ENCODE results near the gene HSD11B1L.

HSD11B1L gene, protein sequence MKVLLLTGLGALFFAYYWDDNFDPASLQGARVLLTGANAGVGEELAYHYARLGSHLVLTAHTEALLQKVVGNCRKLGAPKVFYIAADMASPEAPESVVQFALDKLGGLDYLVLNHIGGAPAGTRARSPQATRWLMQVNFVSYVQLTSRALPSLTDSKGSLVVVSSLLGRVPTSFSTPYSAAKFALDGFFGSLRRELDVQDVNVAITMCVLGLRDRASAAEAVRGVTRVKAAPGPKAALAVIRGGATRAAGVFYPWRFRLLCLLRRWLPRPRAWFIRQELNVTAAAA

DNA sequence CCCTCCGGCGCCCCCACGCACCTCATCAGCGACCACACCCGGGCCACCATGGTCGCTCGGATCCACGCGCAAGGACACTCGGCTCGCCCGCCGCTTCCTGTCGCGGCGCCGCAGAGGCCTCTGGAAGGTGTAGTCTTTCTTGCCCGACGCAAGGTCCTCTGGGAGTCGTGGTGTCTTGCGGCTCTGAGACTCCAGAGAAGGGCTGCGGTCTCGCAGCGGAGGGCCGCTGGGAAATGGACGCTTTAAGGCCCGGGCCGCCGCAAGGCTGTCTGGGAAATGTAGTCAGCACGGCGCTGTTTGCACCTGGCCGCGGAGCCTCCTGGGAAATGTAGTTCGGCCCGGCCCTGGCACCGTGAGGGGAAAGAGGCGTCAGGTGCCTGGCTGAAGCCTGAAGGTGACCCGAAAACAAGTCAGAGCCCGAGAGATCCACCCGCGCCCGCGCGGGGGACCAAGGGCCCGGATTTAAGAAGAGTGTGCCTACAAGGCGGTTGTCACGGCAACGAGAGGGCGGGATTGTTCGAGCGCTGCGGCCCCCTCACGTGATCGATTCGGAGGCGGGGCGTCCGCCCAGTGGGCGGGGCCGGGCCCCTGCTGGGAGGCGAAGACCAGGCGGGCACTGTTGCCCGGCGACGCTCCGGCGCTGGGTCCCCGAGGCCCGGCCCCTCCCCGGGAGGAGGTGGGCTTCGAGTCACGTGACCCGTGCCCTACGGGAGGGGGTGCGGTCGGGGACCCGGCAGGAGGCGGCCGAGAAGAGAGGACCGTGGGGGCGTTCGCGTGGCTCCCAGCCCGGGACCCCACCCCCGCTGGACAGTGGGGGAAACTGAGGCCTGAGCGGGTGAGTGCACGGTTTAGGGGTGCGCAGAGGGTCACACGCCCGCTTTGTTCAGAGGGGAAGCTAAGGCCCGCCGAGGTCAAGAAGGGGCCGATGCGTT, at the start of gene HSD11B1L, which contains the start of gene MICOS13:
TSS of gene HSD11B1L (plus strand) at position 591 of the 932 bp plus-strand sequence. CDS start 3,806 bp downstream, outside the sequence.
TSS of gene MICOS13 (minus strand) at position 80 of the 932 bp plus-strand sequence. CDS start at position 50, 30 bp downstream.
- DNase-seq: peak; percentile 98

DNA sequence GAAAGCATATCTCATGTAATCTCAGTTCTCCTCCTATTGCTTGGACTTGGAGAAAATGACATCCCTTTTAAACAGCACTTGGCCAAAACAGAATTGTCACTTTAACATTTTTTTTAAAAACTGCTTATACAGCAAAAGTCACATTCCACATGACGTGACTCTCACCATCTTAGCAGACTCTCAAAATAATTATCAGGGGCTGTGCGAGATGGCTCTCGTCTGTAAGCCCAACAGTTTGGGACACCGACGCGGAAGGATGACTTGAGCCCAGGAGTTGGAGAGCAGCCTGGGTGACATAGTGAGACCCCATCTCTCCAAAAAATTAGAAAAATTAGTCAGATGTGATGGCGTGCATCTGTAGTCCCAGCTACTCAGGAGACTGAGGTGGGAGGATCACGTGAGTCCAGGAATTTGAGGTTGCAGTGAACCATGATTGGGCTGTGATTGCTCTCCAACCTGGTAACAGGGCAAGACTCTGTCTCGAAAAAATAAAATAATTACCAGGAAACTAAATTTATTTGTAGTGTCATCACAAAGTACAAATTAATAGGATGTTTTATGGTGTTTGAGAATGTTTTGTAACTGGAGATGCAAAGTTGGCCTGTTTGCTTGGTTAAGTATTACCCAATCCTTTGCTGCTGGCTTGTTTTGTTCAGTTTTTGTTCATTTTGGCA, 49.1 kb upstream of the HSD11B1L start:
- no peak for DNase-seq

DNA sequence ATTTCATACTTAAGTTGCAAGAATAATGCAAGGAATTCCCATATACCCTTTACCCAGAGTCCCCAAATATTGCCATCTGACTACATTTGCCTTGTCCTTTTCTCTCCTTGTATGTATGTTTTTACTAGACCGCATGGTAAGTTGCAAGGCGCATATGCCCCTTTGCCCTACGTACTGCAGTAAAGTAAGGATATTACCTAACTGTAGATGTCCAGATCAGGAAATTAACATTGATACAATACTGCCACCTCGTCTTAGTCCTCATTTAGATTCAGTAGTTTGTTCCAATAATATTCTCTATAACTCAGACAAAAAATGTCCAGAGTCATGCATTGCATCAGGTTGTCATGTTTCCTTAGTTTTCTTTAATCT, 48.6 kb upstream of the HSD11B1L start:
- DNase-seq: no peak

DNA sequence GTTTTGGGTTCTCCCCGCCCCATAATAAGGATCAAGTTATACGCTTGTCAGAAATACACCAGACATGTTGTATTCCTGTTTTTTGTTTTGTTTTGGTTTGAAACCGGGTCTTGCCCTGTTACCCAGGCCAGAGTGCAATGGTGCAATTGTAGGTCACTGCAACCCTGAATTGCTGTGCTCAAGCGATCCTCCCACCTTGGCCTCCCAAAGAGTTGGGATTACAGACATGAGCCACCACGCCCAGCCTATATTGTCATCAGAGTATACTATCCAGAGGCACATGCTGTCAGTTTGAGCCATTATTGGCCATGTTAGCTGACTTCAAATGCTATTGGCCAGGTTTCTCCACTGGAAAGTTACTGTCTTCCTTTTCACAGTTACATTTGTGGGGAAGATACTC, 48.2 kb upstream of the HSD11B1L start:
- no peak for DNase-seq

DNA sequence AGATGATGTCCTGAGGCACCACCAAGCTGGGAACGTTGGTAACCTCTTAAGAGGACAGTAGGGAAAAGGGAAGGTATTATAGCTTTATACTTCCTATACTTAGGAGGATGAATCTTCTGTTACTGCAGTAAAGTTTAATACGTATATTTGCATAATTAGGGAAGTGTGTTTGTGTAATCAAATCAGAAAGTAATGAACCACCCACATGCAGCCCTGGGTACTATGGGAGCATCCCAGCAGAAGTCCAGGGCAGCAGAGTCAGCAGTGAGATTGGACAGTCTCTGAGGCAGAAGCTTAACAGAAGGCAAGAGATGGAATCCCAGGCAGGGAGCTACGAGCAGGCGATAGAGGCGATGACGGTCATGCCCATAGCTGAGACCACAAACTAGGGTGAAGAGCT, 45.4 kb upstream of the HSD11B1L start:
- DNase-seq: no peak

DNA sequence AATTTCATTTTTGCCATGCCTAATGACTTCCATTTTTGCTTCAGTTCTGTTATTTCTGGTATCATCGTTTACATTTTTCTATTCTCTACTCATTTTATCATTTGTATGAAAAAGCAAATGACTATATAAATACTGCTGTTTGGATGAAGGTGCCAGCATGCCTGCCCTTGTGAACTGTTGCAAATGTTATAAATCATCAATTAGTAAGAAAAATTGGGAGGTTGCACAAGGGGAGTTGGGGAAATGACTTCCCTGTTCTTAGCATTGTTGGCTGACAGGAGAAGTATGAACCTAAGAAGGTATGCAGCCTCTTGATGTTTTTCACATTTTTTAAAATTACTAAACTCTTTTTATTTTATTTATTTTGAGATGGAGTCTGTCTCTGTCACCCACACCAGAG, 42.9 kb upstream of the HSD11B1L start:
- DNase-seq: no peak

DNA sequence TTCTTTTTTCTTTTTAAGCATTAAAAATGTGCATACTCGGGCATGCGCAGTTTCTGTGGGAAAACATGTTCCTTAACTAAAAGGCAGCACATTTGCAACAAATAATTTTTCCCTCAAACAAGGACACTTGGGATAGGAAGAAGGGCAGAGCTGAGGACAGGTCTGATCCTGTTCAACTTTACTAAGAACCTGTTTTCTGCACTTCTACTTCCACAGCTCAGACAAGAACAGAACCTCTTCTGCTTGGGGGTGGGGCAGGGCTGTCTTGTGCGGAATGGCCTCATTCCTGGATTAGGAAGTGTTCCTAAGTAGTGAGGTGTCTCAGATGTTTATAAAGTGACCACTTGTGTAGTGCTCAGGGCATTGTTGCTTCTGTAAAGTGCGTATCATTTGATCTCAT, 39.7 kb upstream of the HSD11B1L start:
- DNase-seq: no peak

DNA sequence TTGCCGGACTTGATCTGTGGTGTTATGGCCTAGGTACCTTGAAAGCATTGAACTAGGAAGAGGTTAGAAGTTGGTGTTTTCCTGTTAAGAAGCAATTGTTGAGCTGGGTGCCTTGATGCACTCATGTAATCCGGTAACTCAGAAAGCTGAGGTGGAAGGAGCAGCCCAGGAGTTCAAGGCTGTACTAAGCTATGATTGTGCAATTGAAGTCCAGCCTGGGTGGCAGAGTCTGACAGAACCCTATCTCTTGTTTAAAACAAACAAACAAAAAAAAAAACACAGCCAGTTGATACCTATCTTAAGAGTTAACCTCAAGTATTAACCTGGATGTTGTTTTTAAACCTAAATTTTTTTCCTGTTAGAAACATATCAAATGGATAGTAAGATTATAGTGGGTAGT, 38.6 kb upstream of the HSD11B1L start:
- DNase-seq: no peak

DNA sequence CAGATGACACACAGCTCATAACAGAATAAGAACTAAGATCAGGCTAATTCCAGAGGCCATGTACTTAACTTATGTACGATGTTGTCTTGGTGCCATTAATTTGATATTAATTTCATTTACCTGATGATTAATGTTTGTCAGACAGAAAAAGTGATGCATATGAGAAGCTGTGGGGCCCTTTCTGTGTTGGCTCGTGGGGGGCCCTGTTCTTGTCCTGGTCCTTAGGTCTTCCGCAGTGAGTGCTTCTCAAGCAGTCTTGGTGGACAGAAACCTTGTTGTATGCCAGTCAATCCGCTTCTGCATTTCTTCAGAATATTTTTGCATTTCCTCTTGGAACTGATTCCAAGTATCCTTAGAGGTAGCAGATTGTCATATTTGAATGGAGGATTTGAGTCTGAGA, 37.8 kb upstream of the HSD11B1L start:
- no peak for DNase-seq

DNA sequence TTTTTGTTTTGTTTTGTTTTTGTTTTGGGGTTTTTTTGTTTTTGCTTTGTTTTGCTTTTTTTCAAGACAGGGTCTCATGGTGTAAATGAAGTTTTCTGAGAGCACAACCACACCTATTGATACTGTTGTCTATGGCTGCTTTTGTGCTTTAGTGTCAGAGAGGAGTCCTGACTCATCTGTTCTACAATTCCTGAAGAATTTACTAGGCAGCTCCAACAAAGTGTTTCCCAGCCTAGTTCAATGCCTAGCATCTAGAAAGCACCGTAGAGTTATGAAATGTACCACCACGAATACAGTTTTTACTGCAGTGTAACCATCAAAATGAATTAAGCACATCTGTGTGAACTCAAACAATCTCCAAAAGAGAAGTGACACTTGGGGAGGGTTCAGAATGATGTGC, 36.8 kb upstream of the HSD11B1L start:
- no peak for DNase-seq

DNA sequence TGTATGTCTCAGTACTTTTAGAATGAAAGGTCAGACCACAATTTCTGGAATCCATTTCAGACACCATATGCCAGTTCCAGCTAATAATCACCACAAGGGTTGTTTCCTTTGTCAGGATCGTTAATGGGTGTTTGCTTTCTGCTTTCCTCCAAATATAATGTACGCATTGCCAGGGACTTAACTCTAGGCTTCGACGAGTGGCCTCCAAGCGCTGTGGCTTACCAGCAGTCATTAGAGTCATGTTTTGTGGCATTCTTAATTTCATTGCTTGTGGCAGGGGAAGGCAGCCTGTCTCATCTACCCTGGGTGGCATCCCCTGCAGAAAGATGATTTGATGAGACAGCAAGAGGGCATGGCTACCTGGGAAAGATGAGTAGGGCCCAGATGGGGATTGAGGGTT, 35.4 kb upstream of the HSD11B1L start:
- no peak for DNase-seq

DNA sequence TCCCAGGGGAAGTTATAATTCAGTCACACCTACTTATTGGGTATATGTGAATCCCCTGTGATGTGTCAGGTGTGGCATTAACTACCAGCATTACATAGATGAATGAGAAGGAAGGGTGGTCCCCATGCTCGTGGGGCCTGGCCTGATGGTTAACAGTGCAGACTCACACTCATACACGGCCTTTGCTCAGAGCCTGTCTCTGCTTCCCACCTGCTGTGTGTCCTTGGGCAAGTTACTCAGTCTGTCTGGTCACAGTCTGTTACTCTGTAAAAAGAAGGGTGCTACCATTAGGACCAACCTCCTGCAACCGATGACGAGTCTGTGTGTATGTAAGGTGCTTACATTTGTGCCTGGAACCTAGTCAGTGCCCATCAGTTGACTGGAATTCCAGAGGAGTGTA, 34.1 kb upstream of the HSD11B1L start:
- DNase-seq: no peak

DNA sequence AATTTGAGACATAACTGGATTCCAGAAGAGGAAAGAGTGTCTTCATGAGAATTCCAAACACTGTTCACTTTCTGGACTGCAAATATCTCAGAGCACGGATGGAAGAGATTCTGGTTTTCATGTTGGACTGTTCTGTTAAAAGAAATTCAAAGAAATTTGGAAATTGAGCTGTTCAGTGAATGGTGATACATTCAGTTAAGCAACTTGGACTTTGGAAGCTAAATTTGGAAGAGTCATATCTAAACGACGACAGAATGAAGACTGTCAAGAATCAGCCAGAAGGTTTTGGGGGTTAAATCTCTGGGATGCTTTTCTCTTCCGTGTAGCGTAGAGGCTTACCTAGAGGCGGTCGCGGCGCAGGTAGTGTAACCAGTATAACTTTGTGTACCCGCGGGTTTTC, 32.4 kb upstream of the HSD11B1L start:
- no peak for DNase-seq

DNA sequence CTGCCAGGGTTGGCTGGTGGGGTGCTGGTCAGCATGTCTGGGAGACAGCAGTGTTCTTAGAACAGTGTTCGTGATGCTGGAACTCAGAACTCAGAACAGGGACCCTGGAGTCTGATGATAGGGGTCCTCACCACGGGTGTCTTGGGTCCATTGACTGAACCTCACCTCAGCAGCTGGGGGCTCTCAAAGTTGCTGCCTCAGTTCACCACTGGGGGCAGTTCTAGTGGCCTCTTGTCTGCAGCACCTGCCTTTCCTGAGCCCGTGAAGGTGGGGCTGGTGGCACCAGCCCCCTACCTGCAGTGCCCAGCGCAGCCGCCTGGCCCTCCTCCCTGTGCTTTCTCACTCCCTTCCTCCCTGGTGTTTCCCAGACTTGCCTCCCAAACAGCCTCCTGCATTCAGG, 29.5 kb upstream of the HSD11B1L start:
- DNase-seq: no peak

DNA sequence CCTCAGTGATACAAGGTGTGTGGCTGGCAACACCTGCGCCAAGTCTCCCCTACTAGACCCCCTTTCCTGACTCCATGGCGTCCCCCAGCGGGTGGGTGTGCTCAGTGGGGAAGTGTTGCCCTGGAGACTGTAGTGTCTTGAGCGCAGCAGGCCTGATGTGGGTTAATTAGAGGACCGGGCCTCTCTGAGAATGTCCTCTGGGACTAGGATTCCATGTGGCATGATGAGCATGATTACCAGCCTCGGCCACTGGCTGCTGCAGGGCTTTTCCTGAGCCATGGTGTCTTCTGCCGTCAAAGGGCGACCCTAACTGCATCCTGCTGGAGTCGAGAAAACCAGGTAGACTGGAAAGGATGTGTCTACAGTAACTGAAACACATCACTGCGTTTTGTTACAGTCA, 28.6 kb upstream of the HSD11B1L start:
- no peak for DNase-seq

DNA sequence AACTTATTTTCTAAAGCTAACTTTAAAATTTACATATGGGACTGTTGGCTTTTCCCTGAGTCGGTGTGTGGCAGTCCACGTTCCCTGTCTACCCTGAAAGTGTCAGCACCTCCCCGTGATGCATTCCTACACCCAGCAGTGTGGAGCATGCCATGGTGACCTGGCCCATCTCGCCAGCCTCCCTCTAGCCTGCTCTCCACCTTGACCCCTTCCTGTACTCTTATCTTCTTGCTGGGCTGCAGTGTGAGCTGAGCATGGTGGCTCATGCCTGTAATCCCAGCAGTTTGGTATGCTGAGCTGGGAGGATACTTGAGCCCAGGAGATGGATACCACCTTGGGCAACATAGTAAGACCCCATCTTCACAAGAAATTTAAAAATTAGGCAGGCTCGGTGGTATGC, 25.9 kb upstream of the HSD11B1L start:
- DNase-seq: no peak

DNA sequence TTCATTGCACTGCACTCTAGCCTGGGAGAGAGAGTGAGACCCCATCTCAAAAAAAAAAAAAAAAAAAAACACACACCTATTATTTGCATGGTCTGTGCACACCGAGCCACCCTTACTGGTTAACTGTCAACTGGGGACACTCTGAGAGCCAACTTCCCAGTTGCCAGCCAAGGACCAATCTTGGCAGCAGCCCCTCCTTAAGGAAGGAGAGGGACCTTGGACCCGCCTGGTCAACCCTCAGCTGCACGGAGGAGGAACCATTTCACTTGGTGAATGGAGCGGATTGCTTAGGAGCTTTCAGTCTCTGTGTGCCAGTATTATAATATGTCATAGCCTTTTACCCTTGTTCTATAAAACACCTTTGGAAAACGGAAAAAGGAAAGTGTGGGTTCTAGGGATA, 25.4 kb upstream of the HSD11B1L start:
- DNase-seq: no peak

DNA sequence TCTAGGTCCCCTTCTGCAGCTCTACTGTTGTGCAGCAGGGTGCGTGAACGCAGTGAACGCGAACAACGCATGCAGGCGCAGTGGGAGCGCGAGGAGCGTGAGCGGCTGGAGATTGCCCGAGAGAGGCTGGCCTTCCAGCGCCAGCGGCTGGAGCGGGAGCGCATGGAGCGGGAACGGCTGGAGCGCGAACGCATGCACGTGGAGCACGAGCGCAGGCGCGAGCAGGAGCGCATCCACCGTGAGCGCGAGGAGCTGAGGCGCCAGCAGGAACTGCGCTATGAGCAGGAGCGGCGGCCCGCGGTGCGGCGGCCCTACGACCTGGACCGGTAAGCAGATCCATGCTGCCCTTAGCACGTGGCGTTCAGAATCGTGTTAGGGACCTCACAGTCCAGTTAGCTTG, 19.3 kb upstream of the HSD11B1L start:
- DNase-seq: no peak

DNA sequence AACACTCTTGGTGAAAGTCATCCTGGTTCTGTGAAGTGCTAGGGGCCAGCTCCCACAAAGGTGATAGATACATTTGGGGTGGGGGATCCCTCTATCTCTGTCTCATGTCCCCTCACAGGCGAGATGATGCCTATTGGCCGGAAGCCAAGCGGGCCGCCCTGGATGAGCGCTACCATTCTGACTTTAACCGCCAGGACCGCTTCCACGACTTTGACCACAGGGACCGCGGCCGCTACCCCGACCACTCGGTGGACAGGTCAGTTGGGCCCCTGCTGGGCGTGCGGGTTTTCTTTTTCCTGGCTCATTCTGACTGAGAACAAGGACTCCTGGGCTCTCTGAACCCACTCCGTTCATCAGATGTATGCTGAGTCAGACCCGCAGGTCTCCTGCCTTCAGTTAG, 16.9 kb upstream of the HSD11B1L start:
- no peak for DNase-seq

DNA sequence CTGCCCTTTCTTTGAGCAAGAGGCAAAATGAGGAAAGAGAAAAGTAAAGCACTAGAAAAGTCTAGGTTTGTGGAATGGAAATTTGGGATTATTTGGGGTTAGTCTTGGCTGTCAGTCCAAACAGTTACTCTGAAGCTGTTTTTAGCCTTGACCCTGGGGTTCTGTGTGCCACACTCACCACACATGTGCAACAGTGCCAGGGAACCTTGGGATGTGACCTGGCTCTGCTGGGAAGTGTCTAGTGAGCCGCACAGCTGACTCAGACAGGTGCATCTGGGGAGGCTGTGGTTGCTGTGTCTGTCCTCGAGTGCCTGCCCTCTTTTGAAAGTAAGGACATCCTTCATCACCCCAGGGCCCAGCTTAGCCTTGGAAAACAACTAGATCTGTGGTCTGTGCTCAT, 16.3 kb upstream of the HSD11B1L start:
- no peak for DNase-seq

DNA sequence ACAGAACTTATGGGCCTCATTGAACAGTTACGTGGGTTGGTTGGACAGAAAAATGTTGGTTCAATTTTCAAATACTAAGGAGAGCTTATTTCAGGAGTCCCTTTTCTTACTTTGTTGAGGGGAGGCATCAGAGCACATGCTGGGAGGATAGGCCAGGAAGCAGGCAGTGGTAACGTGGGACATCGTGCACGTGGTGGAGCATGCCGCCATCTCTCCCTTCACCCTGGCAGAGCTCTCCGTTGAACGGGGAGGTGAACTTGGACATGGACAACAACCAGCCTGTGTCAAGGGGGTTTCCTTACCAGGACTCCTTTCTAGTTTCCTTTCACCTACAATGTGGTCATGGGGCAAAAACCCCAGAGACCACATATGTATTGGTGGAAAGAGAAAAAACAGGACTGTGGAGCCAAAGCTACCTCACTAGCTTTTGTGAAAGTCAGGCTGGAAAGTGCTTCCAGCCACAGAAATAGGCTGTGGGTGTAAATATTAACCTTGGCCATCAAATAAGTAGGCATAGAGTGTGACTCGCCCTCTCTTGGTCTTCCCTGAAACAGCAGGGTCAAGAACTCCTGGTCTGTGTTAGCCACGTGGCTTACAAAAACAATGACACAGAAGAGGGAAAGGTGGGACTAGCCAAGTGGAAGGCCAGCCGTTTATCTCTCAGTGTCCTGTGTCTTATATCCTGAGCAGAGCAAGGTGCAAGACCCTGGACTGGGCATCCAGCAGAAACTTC, 14.9 kb upstream of the HSD11B1L start:
- DNase-seq: no peak

DNA sequence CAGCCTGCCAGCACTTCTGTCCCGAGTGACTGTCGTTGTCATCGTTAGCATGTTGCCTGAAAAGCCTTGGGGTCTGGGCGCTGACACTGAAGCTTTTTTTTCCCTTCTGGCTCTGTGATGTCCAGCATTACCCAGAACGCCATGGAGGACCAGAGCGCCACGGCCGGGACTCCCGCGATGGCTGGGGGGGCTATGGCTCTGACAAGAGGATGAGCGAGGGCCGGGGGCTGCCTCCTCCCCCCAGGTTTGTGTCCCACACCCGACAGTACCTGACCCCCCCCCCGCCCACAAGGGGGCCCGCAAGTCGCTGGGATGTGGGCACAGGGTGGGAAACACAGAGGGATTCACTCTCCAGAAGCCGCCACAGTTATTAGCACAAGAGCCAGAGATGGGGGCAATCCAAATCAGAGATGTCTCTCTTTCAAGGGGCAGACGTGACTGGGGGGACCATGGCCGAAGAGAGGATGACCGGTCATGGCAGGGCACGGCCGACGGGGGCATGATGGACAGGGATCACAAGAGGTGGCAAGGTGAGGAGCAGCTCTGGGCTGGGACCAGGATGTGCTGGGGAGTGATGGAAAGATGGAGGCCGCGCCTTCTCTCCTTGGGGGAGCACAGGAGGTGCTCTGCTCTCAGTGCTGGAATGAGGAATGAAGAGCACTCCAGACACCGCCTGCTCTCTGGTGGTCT, 13.8 kb upstream of the HSD11B1L start:
- DNase-seq: no peak
